OCI-LY1 (cell line): Measurements from ENCODE around the gene PTTG2.

Experiments
- EZH2 ChIP-seq: fragments of 200-600 bp; sonication (generic), shearing (Covaris generic); IDR thresholded peaks from 2 replicates; pipeline ENCODE4 v1.8.0; 2017; ENCODE audit warnings: borderline replicate concordance, mixed run types, mild to moderate bottlenecking, antibody characterized with exemption, low read length, moderate library complexity, mixed read lengths
- TF ChIP-seq, protein P1 (sequence below): fragments of 200-600 bp; sonication (generic), shearing (Covaris generic); IDR thresholded peaks from 2 replicates; pipeline ENCODE4 v1.5.1; 2017; ENCODE audit warnings: mild to moderate bottlenecking, antibody characterized with exemption, low read length, moderate library complexity, mixed read lengths

DNA sequence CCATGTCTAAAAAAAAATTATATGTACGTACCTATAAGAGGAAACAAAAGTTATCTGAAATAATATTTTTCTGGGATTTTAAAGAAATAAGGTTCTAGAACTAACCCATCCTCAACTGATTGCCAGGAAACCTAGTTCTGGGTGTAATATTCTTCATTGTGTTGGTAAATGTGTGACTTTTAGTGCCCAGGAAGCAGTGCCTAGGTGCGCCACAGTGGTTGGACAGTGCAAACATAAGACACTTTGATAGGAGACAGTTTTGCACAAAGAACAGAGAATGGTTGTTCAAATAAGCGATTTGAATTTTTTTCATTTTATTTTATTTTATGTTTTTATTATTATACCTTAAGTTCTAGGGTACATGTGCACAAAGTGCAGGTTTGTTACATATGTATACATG is 22.0 kb upstream of the PTTG2 start:
- TF ChIP-seq, protein P1, sequence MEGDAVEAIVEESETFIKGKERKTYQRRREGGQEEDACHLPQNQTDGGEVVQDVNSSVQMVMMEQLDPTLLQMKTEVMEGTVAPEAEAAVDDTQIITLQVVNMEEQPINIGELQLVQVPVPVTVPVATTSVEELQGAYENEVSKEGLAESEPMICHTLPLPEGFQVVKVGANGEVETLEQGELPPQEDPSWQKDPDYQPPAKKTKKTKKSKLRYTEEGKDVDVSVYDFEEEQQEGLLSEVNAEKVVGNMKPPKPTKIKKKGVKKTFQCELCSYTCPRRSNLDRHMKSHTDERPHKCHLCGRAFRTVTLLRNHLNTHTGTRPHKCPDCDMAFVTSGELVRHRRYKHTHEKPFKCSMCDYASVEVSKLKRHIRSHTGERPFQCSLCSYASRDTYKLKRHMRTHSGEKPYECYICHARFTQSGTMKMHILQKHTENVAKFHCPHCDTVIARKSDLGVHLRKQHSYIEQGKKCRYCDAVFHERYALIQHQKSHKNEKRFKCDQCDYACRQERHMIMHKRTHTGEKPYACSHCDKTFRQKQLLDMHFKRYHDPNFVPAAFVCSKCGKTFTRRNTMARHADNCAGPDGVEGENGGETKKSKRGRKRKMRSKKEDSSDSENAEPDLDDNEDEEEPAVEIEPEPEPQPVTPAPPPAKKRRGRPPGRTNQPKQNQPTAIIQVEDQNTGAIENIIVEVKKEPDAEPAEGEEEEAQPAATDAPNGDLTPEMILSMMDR, result no peak
- TF ChIP-seq EZH2, result no peak
